IMR-90 (cell line): ENCODE data around the gene CSH1. TPM values are rescaled to one million over a fixed set of nuclear protein-coding genes. Genes with fewer than 3 reads are reported as not detected.

Source experiments
- ATAC-seq: fragments of 200-7000 bp; cut with Tn5 transposase; 2 replicates; pipeline ENCODE4 v1.9.1; 2020; ENCODE audit warnings: low read depth, mild to moderate bottlenecking, moderate library complexity
- BruUV-seq: library from RNA; stranded (reverse); fragments of 400-500 nt; replicated peaks from 2 replicates; lab custom pipeline; 2021; lab: Mats Ljungman, UMichigan
- CTCF ChIA-PET: fragments of 300-600 bp; formaldehyde crosslinking; extraction: SDS; loops from one replicate; lab custom pipeline; 2021; ENCODE audit warnings: antibody characterized with exemption; lab: Yijun Ruan, JAX
- POLR2A ChIA-PET: fragments of 300-600 bp; sonication (Branson Sonifier 250); formaldehyde crosslinking; loops from one replicate; lab custom pipeline; 2022; ENCODE audit warnings: antibody characterized with exemption; ENCODE audit not compliant: unreplicated experiment; lab: Charles Lee
- DNase-seq: peaks from one replicate; pipeline ENCODE4 v3.0.0; 2013
- H2AFZ ChIP-seq: replicated peaks from 2 replicates; pipeline ENCODE3; 2013; ENCODE audit warnings: low read length, mild to moderate bottlenecking; ENCODE audit not compliant: poor library complexity
- H2AK5ac ChIP-seq: 2 replicates; pipeline ENCODE4 v1.6.1; 2013; ENCODE audit warnings: low read depth, low read length, inconsistent platforms
- H2AK9ac ChIP-seq: replicated peaks from 2 replicates; pipeline ENCODE3; 2013; ENCODE audit warnings: mild to moderate bottlenecking, low read depth, low read length, moderate library complexity; ENCODE audit not compliant: poor library complexity
- H2BK120ac ChIP-seq: 2 replicates; pipeline ENCODE4 v1.6.1; 2013; ENCODE audit warnings: low read depth, low read length, inconsistent platforms
- H2BK15ac ChIP-seq: 3 replicates; pipeline ENCODE4 v1.6.1; 2013; ENCODE audit warnings: low read depth, low read length, inconsistent platforms
- H2BK20ac ChIP-seq: 2 replicates; pipeline ENCODE4 v1.6.1; 2013; ENCODE audit warnings: low read depth, mild to moderate bottlenecking, inconsistent platforms, low read length, moderate library complexity
- H2BK5ac ChIP-seq: 2 replicates; pipeline ENCODE4 v1.6.1; 2013; ENCODE audit warnings: mild to moderate bottlenecking, low read depth, low read length, inconsistent platforms; ENCODE audit not compliant: poor library complexity, severe bottlenecking
- H3K14ac ChIP-seq: replicated peaks from 2 replicates; pipeline ENCODE4 v1.6.1; 2013; ENCODE audit warnings: low read depth, low read length, inconsistent platforms
- H3K18ac ChIP-seq: 2 replicates; pipeline ENCODE4 v1.6.1; 2013; ENCODE audit warnings: low read depth, low read length, control low read depth
- H3K23ac ChIP-seq: 2 replicates; pipeline ENCODE4 v1.6.1; 2013; ENCODE audit warnings: low read depth, low read length, inconsistent platforms
- H3K27ac ChIP-seq: 2 replicates; pipeline ENCODE4 v1.5.1; 2013; ENCODE audit warnings: mild to moderate bottlenecking, control low read depth, low read length; ENCODE audit not compliant: insufficient read depth
- H3K27me3 ChIP-seq: 2 replicates; pipeline ENCODE4 v1.6.1; 2013; ENCODE audit warnings: low read length; ENCODE audit not compliant: control insufficient read depth, insufficient read depth
- H3K36me3 ChIP-seq: 2 replicates; pipeline ENCODE4 v1.6.1; 2013; ENCODE audit warnings: low read length, mixed read lengths; ENCODE audit not compliant: control insufficient read depth, insufficient read depth
- H3K4ac ChIP-seq: 2 replicates; pipeline ENCODE4 v1.6.1; 2013; ENCODE audit warnings: low read depth, low read length, inconsistent platforms
- H3K4me1 ChIP-seq: 2 replicates; pipeline ENCODE4 v1.6.1; 2013; ENCODE audit warnings: low read length, mixed read lengths; ENCODE audit not compliant: control insufficient read depth, insufficient read depth
- H3K4me2 ChIP-seq: 2 replicates; pipeline ENCODE4 v1.6.1; 2013; ENCODE audit warnings: low read depth, mild to moderate bottlenecking, control low read depth, low read length, moderate library complexity
- H3K4me3 ChIP-seq: 2 replicates; pipeline ENCODE4 v1.5.1; 2013; ENCODE audit warnings: low read depth, mild to moderate bottlenecking, control low read depth, low read length, moderate library complexity; ENCODE audit not compliant: insufficient read depth
- H3K56ac ChIP-seq: 2 replicates; pipeline ENCODE4 v1.6.1; 2013; ENCODE audit warnings: low read length, inconsistent platforms; ENCODE audit not compliant: insufficient read depth; ENCODE audit errors: extremely low read depth
- H3K79me1 ChIP-seq, 2 experiments: 2 replicates each; pipeline ENCODE4 v1.6.1; 2013; ENCODE audit warnings: low read length in 2 of 2, inconsistent platforms in 1 of 2, low read depth in 1 of 2
- H3K9ac ChIP-seq: 2 replicates; pipeline ENCODE4 v1.6.1; 2013; ENCODE audit warnings: low read depth, low read length, control low read depth
- H3K9me1 ChIP-seq: 2 replicates; pipeline ENCODE4 v1.6.1; 2013; ENCODE audit warnings: low read length, inconsistent platforms; ENCODE audit not compliant: insufficient read depth
- H3K9me3 ChIP-seq: 2 replicates; pipeline ENCODE4 v1.6.1; 2013; ENCODE audit warnings: low read length; ENCODE audit not compliant: control insufficient read depth, insufficient read depth
- H4K20me1 ChIP-seq: 2 replicates; pipeline ENCODE4 v1.6.1; 2013; ENCODE audit warnings: low read length, inconsistent platforms; ENCODE audit not compliant: insufficient read depth
- H4K5ac ChIP-seq: 2 replicates; pipeline ENCODE4 v1.6.1; 2013; ENCODE audit warnings: mild to moderate bottlenecking, low read depth, low read length, control low read depth
- H4K8ac ChIP-seq, 2 experiments: 2 replicates each; pipeline ENCODE4 v1.6.1; 2013; ENCODE audit warnings: low read depth in 2 of 2, low read length in 2 of 2, control low read depth in 1 of 2, inconsistent platforms in 1 of 2
- H4K91ac ChIP-seq: 2 replicates; pipeline ENCODE4 v1.6.1; 2013; ENCODE audit warnings: low read depth, low read length, inconsistent platforms; ENCODE audit not compliant: insufficient read depth
- BHLHE40 ChIP-seq: fragments of 150-350 bp; IDR thresholded peaks from 2 replicates; pipeline ENCODE4 v1.6.1; 2016; ENCODE audit warnings: mild to moderate bottlenecking, low read depth, low read length
- CEBPB ChIP-seq: IDR thresholded peaks from 2 replicates; pipeline ENCODE4 v1.6.1; 2012; ENCODE audit warnings: low read depth, low read length, improper control_type of control experiment
- CHD1 ChIP-seq: IDR thresholded peaks from 2 replicates; pipeline ENCODE4 v1.6.1; 2012; ENCODE audit warnings: low read depth, low read length, improper control_type of control experiment
- CTCF ChIP-seq: conservative IDR thresholded peaks from 2 replicates; pipeline ENCODE4 v1.5.1; 2012; ENCODE audit warnings: mild to moderate bottlenecking, low read depth, low read length, improper control_type of control experiment
- ELK1 ChIP-seq: fragments of 150-350 bp; IDR thresholded peaks from 2 replicates; pipeline ENCODE4 v1.6.1; 2016; ENCODE audit warnings: low read depth, mild to moderate bottlenecking, low read length, moderate library complexity, borderline replicate concordance
- FOS ChIP-seq: fragments of 150-350 bp; IDR thresholded peaks from 2 replicates; pipeline ENCODE4 v1.6.1; 2016; ENCODE audit warnings: low read depth, low read length
- MAFK ChIP-seq: IDR thresholded peaks from 2 replicates; pipeline ENCODE4 v1.6.1; 2012; ENCODE audit warnings: low read depth, low read length, improper control_type of control experiment
- MAZ ChIP-seq: IDR thresholded peaks from 2 replicates; pipeline ENCODE4 v1.6.1; 2012; ENCODE audit warnings: low read depth, mild to moderate bottlenecking, low read length, improper control_type of control experiment, moderate library complexity, borderline replicate concordance
- MXI1 ChIP-seq: IDR thresholded peaks from 2 replicates; pipeline ENCODE4 v1.6.1; 2012; ENCODE audit warnings: low read depth, mild to moderate bottlenecking, low read length, moderate library complexity, borderline replicate concordance
- NFE2L2 ChIP-seq: fragments of 150-350 bp; IDR thresholded peaks from 2 replicates; pipeline ENCODE4 v1.6.1; 2016; ENCODE audit warnings: low read depth, mild to moderate bottlenecking, low read length
- POLR2A ChIP-seq: IDR thresholded peaks from 2 replicates; pipeline ENCODE4 v1.6.1; 2012; ENCODE audit warnings: mild to moderate bottlenecking, low read depth, low read length
- RAD21 ChIP-seq: IDR thresholded peaks from 2 replicates; pipeline ENCODE4 v1.6.1; 2012; ENCODE audit warnings: low read length, improper control_type of control experiment
- RCOR1 ChIP-seq: IDR thresholded peaks from 2 replicates; pipeline ENCODE4 v1.6.1; 2012; ENCODE audit warnings: mild to moderate bottlenecking, low read length, improper control_type of control experiment; ENCODE audit not compliant: insufficient replicate concordance
- RFX5 ChIP-seq: IDR thresholded peaks from 2 replicates; pipeline ENCODE4 v1.8.0; 2012; ENCODE audit warnings: low read depth, mild to moderate bottlenecking, low read length, moderate library complexity
- SMC3 ChIP-seq: fragments of 150-350 bp; IDR thresholded peaks from 2 replicates; pipeline ENCODE4 v1.6.1; 2016; ENCODE audit warnings: low read depth, mild to moderate bottlenecking, antibody characterized with exemption, low read length, moderate library complexity
- USF2 ChIP-seq: fragments of 150-350 bp; IDR thresholded peaks from 2 replicates; pipeline ENCODE4 v1.6.1; 2017; ENCODE audit warnings: mild to moderate bottlenecking, antibody characterized with exemption, low read length, low read depth
- WGBS, 2 experiments: methylation state at CpG; one replicate each; pipeline versions ENCODE4 v1.1.5 to v1.1.7; 2013; ENCODE audit warnings: missing lambda C conversion rate in 2 of 2; ENCODE audit not compliant: insufficient read length in 1 of 2; ENCODE audit errors: extremely low coverage in 2 of 2; 5-methylcytosine and 5-hydroxymethylcytosine counted together
- dilution Hi-C: fragments of 300-500 bp; cut with HindIII; formaldehyde crosslinking; loops from one replicate; pipeline ENCODE4 v1.14.3; 2018; ENCODE audit warnings: low sequenced_read_pairs; ENCODE audit not compliant: unreplicated experiment
- in situ Hi-C: fragments of 300-500 bp; cut with MboI; formaldehyde crosslinking; loops from 3 replicates; pipeline ENCODE4 v1.14.3; 2019; ENCODE audit warnings: low sequenced_read_pairs, inconsistent platforms, mixed read lengths
- intact Hi-C: fragments of 100-400 bp; cut with micrococcal nuclease; formaldehyde crosslinking; loops from 2 replicates; pipeline ENCODE4 v1.10.0; 2022
- polyA plus RNA-seq, 3 experiments: library from polyadenylated mRNA; depleted of rRNA; stranded (reverse); fragments of >200 nt; gene quantifications; 2 replicates each; pipeline ENCODE4 v1.2.3, GENCODE V29; 2012; ENCODE audit warnings: low replicate concordance in 1 of 3
- total RNA-seq: library from RNA; depleted of rRNA; stranded (reverse); fragments of >200 nt; gene quantifications from 2 replicates; pipeline ENCODE4 v1.2.3, GENCODE V29; 2012

CSH1 gene
- total and polyA plus RNA-seq, 2 of the 4 experiments (the other 2 are of a cell fraction), result not detected

GRCh38 chr17:63931981-63932561 lies 35.7 kb upstream of the CSH1 start, which contains the start of gene CD79B:
TSS of gene CD79B (minus strand) at chr17:63932331. CDS start at chr17:63932261, 70 bp downstream.
- no peak within 1 kb of the TSS for H3K56ac ChIP-seq
- no peak within 1 kb of the TSS for H4K91ac ChIP-seq
- H4K20me1 ChIP-seq, result no peaks in the 10 kb centered on the region
- POLR2A ChIA-PET, result no interaction called here
- DNase-seq (no peak), ATAC-seq (no peak)
- H2BK5ac ChIP-seq, result no peak within 1 kb of the TSS
- no peak within 1 kb of the TSS for H3K23ac ChIP-seq
- H2BK120ac ChIP-seq, result no peak within 1 kb of the TSS
- H2AK5ac ChIP-seq, result no peak within 1 kb of the TSS
- H3K27ac ChIP-seq, result no peak within 1 kb of the TSS
- H3K36me3 ChIP-seq, result no peaks in the 10 kb centered on the region
- H3K4me1 ChIP-seq, result no peaks in the 10 kb centered on the region
- no peak within 1 kb of the TSS for H2AK9ac ChIP-seq
- no peak within 1 kb of the TSS for H3K18ac ChIP-seq
- H3K9ac ChIP-seq, result no peak within 1 kb of the TSS
- no TSS peak for BruUV-seq
- dilution Hi-C loops (no loop called here), in situ Hi-C loops (no loop called here), intact Hi-C loops (no loop called here)
- H2BK15ac ChIP-seq, result no peak within 1 kb of the TSS
- no peaks in the 10 kb centered on the region for H3K9me3 ChIP-seq
- no peak within 1 kb of the TSS for H3K4ac ChIP-seq
- H3K14ac ChIP-seq, result no peak within 1 kb of the TSS
- H2BK20ac ChIP-seq, result no peak within 1 kb of the TSS
- no peak within 1 kb of the TSS for H4K8ac ChIP-seq
- no peak within 1 kb of the TSS for H3K4me3 ChIP-seq
- no peak within 1 kb of the TSS for H4K5ac ChIP-seq
- no peak within 1 kb of the TSS for H3K4me2 ChIP-seq
- CTCF ChIA-PET, result no interaction called here
- WGBS, 2 experiments, result 82% methylated on average over 11 of the region's 19 CpGs; no CpG with 5 or more reads in 1 of the 2 experiments
- H2AFZ ChIP-seq, result no peak within 1 kb of the TSS
- peaks cover 38% of the 10 kb centered on the region for H3K27me3 ChIP-seq
- TF ChIP-seq MXI1, result no peak
- no peak for TF ChIP-seq RAD21
- no peak for TF ChIP-seq FOS
- TF ChIP-seq MAFK, result no peak
- TF ChIP-seq MAZ, result no peak
- no peak for TF ChIP-seq CEBPB
- TF ChIP-seq CHD1, result no peak
- TF ChIP-seq BHLHE40, result no peak
- no peak for TF ChIP-seq RFX5
- no peak for TF ChIP-seq CTCF
- no peak for TF ChIP-seq SMC3
- no peak for TF ChIP-seq USF2
- no peak for TF ChIP-seq NFE2L2
- no peak for TF ChIP-seq RCOR1
- TF ChIP-seq ELK1, result no peak
- TF ChIP-seq POLR2A, result no peak
- no peaks in the 10 kb centered on the region for H3K79me1 ChIP-seq
- no peaks in the 10 kb centered on the region for H3K9me1 ChIP-seq
